DOHH2 (cell line): ENCODE measurements around the gene RPS4Y1.
A peak's percentile ranks its signal among the peaks of the same experiment; 100 is the strongest.

Experiments
- CTCF ChIP-seq: fragments of 200-600 bp; sonication (generic); IDR thresholded peaks from one replicate; pipeline ENCODE4 v1.5.1; 2014; ENCODE audit warnings: antibody characterized with exemption, mild to moderate bottlenecking, low read depth, low read length; ENCODE audit not compliant: poor library complexity, severe bottlenecking
- EZH2phosphoT487 ChIP-seq: fragments of 200-600 bp; sonication (generic); IDR thresholded peaks from 2 replicates; pipeline ENCODE4 v1.6.1; 2017; ENCODE audit warnings: borderline replicate concordance, mild to moderate bottlenecking, antibody characterized with exemption, low read length, moderate library complexity, mixed read lengths

- TF ChIP-seq CTCF (peak; percentile 39), EZH2phosphoT487 (no peak)
Measured at GRCh38 chrY:2800246-2800645, 41.2 kb upstream of the RPS4Y1 start.
